ENCODE measurements around the gene RAG2. TPM values are rescaled to one million over a fixed set of nuclear protein-coding genes. Genes with fewer than 3 reads are reported as not detected.

The RAG2 gene
- total and polyA plus RNA-seq, 10 of the 15 experiments (the other 5 are each of a cell fraction or from before 2014, with no cell fraction given) = not detected

GRCh38 chr11:36581536-36581935 is 16.5 kb downstream of the RAG2 start:
- 19% methylated on average over 2 of the region's 2 CpGs for WGBS (ENCODE audit: insufficient coverage, insufficient replicate concordance, low lambda C conversion rate, missing lambda C conversion rate)
- ChIA-PET RAD21 (ENCODE audit: unreplicated experiment) (no interaction called here), CTCF (no interaction called here), POLR2A (no interaction called here), SMC1A (ENCODE audit: uncharacterized antibody, unreplicated experiment) (no interaction called here)
- H4K20me1 ChIP-seq (ENCODE audit: control insufficient read depth, insufficient read depth) = no peaks in the 10 kb centered on the region
- ATAC-seq (no peak), DNase-seq (ENCODE audit: low read depth, low spot score) (no peak), FAIRE-seq (no peak)
- no peaks in the 10 kb centered on the region for H3K4me1 ChIP-seq (ENCODE audit: control insufficient read depth, insufficient read depth, low read length)
- intact Hi-C loops (cut with micrococcal nuclease; ENCODE audit: unreplicated experiment) = no loop called here
- no peaks in the 10 kb centered on the region for H3K79me2 ChIP-seq (ENCODE audit: control insufficient read depth, insufficient read depth, low read length)
- no peak overlapping the region for H2AFZ ChIP-seq (ENCODE audit: control insufficient read depth, low read depth, low read length)
- H3K27me3 ChIP-seq (replicated peaks in 1 of 2; ENCODE audit: control insufficient read depth in 2 of 2, insufficient read depth in 2 of 2, low read length in 1 of 2) = no peaks in the 10 kb centered on the region
- H3K27ac ChIP-seq (ENCODE audit: control insufficient read depth, insufficient read depth) = no peak overlapping the region
- H3K4me2 ChIP-seq (ENCODE audit: control insufficient read depth, insufficient read depth) = no peak overlapping the region
- in situ Hi-C loops (cut with MboI) = no loop called here
- no peaks in the 10 kb centered on the region for H3K36me3 ChIP-seq (ENCODE audit: control insufficient read depth in 2 of 2, insufficient read depth in 2 of 2, low read length in 1 of 2)
- H3K9ac ChIP-seq (ENCODE audit: control insufficient read depth, insufficient read depth, low read length) = no peak overlapping the region
- TF ChIP-seq JUND (IDR thresholded peaks at IDR 0.05; ENCODE audit: low read depth, low read length) (no peak), RCOR1 (conservative IDR thresholded peaks at IDR 0.05; ENCODE audit: low read depth, low read length) (no peak), HDGF (IDR thresholded peaks at IDR 0.05) (no peak), BHLHE40 (IDR thresholded peaks at IDR 0.05; ENCODE audit: borderline replicate concordance in 1 of 2, low read depth in 2 of 2, low read length in 1 of 2) (no peak), ZNF592 (IDR thresholded peaks at IDR 0.05) (no peak)
- H3K9me3 ChIP-seq (replicated peaks; ENCODE audit: control insufficient read depth, insufficient read depth, low read length) = peaks cover 2% of the 10 kb centered on the region; the same call in 1 of the 3 replicates
- no peak overlapping the region for H3K4me3 ChIP-seq
- BruUV-seq (replicated peaks) = no TSS peak
